Stimulated activated CD4-positive, alpha-beta T cell treated with anti-CD3 and anti-CD28 coated beads, Interleukin-2, amount 100 ng/mL, for 4 hours (primary cell): Measurements from ENCODE around the gene REP15.
A peak's percentile ranks its signal among the peaks of the same experiment; 100 is the strongest.
"Not testable (repeated sequence)": the region's sequence is repeated elsewhere in the genome, so short reads cannot be mapped to it uniquely, and the experiment has no call there.

Source experiments
- DNase-seq: peaks from one replicate; pipeline ENCODE4 v3.0.0-alpha.2; 2020; ENCODE audit warnings: low read depth

REP15 gene, protein sequence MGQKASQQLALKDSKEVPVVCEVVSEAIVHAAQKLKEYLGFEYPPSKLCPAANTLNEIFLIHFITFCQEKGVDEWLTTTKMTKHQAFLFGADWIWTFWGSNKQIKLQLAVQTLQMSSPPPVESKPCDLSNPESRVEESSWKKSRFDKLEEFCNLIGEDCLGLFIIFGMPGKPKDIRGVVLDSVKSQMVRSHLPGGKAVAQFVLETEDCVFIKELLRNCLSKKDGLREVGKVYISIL

DNA sequence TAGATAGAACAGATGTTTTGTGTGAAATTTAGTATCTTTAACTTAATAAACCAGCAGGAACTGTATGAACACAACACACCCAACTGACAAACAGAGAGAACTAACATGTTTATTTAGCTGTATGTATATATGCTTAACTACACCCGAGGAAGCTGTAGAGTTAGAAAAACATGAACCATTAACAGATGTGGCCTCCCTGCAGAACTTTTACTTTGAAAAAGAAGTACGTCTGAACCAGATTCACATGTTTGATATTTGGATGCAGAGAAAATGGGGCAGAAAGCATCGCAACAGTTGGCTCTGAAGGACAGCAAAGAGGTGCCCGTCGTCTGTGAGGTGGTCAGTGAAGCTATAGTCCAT is at the start of gene REP15:
TSS of gene REP15 (plus strand) at position 155 of the 360 bp plus-strand sequence. CDS start at position 271, 116 bp downstream.
- DNase-seq, result no peak

DNA sequence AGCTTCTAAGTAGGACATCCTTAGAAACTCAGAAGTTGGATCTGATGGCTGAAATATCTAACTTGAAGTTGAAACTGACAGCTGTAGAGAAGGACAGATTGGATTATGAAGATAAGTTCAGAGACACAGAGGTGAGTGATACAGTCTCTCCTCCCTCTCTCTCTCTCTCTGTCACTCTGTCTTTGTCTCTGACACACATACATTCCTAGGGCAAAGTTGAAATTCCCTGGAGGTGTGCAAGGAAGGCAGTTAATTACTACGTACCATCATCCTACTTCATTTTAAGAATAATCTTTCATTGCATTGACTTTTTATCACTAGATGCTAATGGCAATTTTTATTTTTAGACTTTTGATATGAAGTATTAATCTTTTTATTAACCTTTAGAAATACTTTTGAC is 46.2 kb upstream of the REP15 start:
- no peak for DNase-seq

DNA sequence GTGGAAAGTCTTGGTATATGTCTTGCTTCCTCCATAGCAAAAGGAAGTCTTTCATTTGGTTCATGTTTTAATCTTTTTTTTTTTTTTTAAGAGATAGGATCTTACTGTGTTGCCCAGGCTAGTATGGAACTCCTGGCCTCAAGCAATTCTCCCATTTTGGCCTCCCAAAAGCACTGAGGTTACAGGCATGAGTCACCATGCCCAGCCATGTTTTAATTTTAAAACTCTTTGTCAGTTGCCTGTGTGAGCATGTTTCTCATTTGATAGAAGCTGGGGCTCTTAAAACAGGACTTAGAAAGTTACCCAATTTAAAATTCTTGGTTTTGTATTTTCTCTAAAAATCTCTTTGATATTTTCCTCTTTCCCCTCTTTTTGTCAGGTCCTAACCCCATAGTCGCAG is 45.0 kb upstream of the REP15 start:
- DNase-seq, result no peak

DNA sequence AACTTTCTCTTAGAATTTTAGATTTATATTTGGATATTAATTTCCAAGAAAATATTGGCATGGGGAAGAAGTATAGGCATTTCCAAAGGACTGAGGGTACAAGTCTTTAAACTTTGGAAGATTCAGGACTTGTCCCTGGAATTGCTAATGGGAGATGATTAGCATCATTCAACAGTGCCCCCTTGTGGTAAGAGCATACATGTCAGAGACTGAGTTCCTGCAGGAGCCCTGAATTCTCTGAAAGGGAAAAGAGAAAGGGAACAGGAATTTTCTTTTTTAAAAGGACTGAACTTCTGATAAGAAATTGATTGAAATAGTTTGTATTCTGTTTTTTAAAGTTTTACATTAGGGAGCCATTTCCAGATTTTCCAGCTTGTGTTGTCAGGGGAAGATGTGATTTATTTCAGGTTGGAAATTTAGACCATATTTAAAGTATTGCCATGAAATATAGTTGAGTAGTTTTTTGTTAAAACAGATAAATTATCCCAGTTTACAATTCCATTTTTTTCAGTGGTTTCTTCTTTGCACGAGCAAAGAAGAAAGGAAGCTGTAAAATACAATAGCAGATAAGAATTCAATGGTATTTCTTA is 44.0 kb upstream of the REP15 start:
- peak; percentile 14 for DNase-seq

DNA sequence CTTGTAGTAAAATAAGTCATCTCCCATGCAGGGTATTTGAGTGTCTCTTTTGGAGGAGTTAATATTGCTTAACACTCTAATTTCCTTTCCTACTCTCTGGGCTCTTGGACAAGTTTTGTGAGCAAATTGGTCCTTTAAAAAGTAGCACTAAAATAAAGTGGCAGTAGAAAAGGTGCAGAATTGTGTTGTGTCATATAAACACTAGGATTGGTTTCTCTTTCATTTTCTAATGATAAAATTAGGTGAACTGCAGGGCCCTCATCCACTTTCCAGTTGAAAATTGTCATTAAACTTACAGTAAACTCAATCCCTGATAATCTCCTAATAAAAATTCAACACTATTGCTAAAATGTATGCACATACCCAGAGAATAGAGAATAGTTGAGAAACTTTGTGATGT is 42.6 kb upstream of the REP15 start:
- DNase-seq, result no peak

DNA sequence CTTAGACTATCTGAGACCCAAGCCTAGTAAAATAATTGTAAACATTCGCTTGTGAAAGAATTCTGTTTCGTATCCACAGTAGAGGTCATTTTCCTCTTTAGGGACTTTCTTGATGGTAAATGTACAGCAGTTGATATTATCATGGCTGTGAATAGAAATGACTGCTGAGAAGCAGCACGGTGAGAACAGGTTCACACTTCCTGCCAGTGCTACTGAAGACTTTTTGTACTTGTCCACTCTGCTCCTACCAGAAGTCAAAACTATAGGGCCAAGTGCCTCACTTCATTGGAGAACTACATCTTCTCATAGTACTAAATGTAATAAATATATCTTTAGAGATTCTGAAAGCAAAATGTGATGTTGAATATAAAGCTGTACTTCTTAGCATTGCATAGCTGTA is 40.8 kb upstream of the REP15 start:
- DNase-seq, result not testable (repeated sequence)

DNA sequence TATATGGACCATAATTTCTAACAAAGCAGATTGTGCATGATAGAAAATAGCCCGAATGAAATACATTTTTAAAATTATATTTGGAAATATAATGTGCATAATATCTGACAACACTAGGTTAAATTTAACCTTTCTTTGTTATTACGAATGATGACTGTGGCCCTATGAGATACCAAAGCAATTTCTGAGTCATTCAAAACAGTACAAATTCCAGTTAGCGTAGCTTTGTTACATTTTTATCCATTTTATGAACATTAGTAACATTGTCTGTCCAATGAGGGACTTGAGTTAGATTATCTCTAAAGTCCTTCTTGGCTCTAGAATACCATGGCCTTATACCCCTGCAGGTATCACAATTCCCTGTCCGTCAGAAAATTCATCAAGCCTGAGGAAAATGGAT is 39.0 kb upstream of the REP15 start:
- no peak for DNase-seq

DNA sequence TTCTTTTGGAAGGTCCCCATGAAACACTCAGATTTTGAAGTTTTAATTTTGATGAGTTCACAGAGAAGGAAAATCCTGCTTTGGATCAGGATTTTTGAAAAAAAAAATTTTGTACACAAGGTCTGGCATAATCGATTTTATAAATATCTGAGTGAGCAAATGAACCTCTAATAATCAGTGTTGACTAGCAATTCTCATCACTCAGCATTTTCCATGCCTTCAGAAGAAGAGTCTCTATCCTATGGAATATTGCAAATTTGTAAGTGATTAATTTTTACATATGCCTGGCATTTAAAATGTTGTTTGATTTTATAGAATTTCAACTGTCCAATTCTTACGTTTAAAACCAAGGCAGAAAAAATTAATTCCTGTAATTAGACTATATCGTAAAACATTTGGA is 30.5 kb upstream of the REP15 start:
- no peak for DNase-seq

DNA sequence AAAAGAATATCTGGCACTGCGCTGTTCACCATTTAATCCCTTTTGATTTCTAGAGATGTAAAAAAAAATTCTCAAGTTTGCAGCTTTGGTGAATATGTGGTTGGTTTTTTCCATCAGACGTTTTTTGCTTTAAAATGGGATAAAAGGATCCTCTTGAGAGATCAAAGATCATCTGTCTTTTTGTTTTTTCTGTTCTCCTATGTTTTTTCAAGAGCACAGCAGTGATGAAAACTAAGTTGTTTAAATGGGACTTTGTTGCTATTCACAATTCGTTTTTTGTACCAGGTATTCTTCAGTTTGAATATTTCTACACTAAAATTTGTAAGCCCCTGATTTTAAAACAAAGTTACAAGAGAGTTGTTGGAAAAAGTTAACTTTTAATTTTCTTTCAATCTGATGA is 29.7 kb upstream of the REP15 start:
- no peak for DNase-seq

DNA sequence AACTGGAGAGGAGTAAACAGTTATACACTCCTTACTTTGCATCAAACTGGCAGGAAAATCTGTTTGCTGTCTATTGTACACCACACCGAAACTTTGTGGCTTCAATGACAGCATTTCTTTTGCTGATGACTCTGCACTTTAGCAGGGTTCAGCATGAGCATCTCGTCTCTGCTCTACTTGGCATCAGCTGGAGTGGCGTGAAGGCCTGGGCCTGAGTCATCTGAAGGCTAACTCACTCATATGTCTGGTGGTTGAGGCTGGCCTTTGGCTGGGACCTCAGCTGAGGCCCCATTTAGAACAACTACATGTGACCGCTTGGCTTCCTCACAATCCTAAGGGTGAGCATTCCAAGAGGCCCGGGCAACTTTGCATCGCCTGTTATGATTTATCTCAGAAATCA is 28.7 kb upstream of the REP15 start:
- DNase-seq, result no peak

DNA sequence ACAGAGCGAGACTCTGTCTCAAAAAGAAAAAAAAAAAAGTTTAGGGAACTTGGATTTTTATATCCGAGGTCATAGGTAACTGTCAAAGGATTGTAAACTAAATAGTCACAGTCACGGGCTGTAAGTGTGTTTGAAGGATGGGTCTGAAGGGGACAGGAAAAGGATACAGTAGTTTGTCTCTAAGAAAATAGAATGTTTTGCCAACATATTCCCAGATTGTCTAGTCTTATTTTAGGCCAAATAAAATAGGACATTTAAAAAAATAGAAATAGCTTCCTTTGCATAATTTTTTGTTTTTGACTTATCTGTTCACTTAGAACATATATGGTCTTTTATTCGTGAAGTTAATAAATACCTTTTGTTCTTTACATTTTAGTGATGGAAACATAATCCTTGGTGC is 24.2 kb upstream of the REP15 start:
- DNase-seq, result no peak

DNA sequence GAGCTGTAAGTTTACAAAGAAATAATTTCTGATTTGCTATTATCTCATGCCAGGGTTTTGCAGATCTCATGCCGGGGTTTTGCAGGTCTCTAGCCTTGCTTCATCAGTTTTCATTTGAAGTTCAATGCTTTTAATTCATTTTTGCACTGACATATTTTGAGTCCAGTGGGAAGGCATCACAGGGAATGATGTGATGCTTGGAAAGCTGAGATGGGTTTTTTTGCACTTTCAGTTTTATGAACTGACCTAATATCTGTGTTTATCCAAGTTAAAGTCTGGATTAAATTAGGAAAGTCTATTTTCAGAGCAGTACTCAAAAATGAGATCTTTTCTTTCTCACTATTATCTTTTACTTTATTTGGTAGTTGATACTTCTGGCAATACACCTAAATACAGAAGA is 23.6 kb upstream of the REP15 start:
- DNase-seq, result no peak

DNA sequence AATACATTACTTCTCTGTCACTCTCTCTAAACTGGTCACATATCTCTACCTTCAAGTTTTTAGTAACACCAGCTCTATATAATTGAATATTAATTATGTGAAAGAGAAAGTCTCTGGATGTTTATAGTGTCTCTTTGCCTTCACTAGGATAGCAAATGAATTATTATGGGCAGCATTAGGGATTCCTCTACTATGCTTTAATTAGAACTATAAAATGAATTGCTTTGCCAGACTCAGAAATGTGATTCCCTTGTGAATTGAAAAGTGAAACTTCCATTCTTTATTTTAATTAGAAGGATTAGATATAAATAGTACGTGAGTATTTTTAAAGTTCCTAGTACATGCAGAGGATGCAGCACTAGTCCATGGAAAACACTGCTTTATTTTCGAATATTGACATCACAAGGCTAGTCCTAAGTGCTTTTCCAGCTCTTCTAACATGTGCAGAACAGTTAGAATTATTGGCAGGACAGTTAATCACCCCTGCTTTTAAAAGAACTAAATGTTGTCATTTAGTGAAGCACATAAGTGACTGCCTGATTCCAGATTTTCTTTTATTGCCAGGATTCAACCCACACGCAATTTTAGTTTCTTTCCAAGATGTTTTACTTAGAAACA is 23.0 kb upstream of the REP15 start:
- no peak for DNase-seq

DNA sequence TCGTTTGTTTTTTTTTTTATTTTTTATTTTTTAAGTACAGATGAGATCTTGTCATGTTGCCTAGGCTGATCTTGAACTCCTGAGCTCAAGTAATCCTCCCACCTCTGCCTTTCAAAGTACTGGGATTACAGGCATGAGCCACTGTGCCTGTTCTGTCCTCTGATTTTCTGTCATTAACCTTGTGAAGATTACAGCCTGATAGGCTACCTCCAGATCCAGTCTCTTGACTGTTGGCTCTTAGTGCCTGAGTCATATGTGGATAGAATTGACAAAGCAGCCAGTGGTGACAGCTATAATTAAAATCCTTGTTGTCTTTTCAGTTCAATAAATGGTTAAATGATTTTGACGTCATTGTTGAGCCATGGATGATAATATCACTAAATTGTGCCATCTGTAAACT is 21.3 kb upstream of the REP15 start:
- DNase-seq, result no peak

DNA sequence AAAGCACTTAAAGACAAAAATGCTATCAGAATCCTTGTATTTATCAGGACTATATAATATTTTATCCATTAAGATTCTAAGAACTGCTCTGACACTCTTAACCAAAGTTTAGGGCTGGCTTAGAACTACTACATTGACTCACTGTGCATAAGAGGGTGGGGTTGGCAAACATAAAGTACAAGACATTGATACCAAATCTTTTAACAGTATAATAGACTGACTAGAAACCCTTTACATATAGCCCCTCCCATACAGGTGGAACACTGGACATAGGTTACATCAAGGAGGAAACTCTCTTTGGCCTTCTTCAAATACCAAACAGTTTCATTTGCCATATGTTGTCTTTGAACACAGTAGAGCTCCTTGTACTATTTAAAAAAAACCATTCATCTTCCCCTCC is 15.6 kb upstream of the REP15 start:
- no peak for DNase-seq

DNA sequence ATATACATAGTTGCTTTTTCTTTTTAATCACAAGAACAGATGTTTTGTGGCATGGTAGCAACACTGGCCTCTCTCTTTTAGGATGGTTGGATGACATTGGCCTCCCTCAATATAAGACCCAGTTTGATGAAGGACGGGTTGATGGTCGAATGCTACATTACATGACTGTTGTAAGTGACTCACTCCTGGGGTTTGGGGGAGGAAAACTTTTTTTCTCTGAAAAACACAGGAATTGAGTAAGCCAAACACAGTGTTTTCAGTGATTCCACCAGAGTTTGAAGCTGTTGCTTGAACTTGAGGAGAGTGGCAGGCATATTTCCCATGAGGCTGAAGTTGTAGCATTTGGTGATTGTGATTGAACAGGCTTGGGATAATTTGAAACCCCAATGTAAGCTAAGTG is 13.7 kb upstream of the REP15 start:
- DNase-seq, result no peak

DNA sequence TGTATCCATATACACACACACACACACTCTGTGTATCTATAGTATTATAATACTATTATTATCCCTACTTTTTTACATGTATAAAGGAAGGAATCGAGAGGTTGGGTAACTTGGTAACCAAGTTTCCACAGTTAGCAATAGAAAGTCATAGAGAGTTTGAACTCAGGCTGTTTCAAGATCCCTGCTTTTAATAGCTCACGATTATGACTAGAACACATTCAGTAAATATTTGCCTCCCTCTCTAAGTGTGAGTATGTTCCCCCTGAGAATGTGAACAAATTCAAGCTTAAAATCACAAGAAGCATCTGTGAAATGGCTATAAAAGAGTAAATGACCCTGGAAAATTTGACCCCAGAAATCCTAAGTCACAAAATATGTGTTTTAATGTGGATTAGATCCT is 11.0 kb upstream of the REP15 start:
- no peak for DNase-seq

DNA sequence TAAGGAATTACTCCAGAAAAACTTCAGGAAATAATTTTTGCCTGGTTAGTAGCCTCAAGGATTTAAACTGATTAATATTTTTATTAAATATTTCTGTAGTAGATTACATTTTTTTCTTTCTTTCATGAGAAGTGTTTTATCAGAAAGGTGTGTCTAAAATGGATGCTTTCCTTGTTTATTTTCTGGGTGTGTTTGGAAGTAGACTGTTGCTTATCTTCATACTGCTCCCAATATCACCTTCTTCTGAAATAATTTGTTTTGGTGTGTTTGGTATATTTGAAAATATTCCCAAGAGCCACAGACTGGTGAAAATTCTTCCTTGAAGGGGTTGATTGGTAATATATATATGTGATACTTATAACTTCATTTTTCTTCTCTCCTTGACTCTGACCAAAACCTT is 10.1 kb upstream of the REP15 start:
- no peak for DNase-seq

DNA sequence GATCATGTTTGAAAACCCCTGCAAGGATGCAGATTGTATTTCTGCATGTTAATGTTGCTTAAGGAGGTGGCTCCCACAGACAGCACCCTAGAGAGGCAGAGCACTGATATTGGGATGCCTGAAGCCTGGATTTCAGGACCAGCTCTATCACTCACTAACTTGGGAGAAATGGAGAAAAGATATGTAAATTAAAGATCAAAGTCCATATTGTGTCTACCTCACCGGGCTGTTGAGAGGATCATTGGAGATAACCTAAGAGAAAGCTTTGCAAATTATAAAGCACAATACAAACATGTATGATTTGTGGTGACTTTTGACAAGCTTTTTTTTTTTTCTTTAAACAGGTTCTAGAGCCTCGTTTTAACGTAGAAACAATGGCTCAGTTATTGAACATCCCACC is 7.6 kb upstream of the REP15 start:
- no peak for DNase-seq

DNA sequence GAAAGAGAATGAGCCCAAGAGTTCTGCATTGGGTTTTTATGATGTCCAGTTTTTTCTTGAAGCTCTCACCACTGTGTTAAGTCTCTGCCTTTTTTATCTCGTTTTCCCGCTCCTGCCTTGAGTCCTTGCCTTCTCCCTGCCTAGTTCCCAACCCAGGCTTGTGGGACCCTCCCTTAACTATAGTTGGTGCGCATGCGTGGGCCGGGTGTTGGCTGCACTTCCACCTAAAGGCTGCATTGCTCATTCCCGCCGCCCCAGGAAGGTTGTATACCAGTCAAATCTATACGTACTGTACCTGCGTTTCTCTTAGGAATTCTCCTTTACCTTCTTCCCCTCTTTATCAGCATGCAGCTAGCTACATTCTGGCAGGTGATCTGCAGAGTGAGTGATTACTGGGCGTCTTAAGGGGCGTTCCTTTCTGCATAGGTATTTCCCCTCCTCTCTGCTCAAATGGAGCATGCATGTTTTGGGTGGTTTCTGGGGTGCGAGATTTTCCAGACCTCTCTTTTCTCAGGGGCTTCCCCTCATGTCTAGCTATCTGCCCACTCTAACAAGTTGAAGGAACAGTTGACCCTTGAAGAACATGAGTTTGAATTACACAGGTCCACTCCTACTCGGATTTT is 6.6 kb upstream of the REP15 start:
- DNase-seq, result no peak

DNA sequence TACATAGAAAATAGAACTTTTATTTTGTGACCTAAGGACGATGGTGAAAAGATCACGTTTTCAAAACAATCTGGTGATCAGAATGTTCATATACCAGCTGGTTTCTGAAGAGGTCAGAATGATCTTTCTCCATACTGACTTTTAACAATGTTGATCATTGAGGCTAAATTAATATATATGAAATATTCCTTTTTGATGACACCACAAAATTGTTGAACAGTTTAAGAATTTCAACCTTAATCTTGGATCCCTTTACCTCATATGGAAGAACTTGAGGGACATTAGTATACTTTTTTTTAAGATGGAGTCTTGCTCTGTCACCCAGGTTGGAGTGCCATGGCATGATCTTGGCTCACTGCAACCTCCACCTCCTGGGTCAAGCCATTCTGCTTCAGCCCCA is 2.8 kb upstream of the REP15 start:
- DNase-seq, result no peak

DNA sequence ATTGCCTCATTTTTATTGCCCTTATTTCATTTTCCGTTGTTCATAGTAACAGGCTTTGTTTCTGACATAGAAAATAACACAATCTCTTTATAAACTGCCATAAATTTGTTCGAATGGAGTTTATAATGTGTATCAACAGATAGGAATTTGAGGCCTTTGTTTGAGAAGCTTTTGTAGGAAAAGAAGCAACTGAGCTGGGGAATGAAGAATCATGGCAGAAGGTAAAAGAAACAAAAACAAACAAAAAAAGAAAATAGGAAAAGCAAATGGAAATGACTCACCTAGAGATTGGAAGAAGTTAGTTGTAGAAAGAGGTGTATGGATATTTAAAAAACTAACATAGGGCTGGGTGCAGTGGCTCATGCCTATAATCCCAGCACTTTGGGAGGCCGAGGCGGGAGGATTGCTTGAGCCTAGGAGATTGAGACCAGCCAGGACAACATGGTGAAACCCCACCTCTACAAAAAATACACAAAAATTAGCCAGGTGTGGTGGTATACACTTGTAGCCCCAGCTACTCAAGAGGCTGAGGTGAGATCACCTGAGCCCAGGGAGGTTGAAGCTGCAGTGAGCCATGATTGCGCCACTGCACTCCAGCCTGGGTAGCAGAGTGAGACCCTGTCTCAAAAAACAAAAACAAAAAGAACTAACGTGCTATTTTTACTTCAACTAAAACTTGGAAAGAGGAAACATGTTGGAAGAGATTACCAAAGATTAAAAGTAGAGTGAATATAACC is 523 bp upstream of the REP15 start:
- no peak for DNase-seq
